K562 (cell line): ENCODE results near the gene ATP4B. TPM values are rescaled to one million over a fixed set of nuclear protein-coding genes. Genes with fewer than 3 reads are reported as not detected.

Experiments used
- ATAC-seq: fragments of 200-7000 bp; cut with Tn5 transposase; 3 replicates; pipeline ENCODE4 v1.9.1; 2020; ENCODE audit warnings: moderate library complexity
- BruUV-seq: library from RNA; stranded (reverse); fragments of 400-500 nt; replicated peaks from 2 replicates; lab custom pipeline; 2021; lab: Mats Ljungman, UMichigan
- CTCF ChIA-PET: fragments of 300-600 bp; formaldehyde crosslinking; extraction: SDS; loops from one replicate; lab custom pipeline; 2021; ENCODE audit warnings: low intra/inter-chr PET ratio; lab: Yijun Ruan, JAX
- POLR2A ChIA-PET: fragments of 300-600, 350-650 bp; sonication (Branson Sonifier 250); formaldehyde crosslinking; extraction: SDS; loops from one replicate; lab custom pipeline; 2021; ENCODE audit warnings: antibody characterized with exemption, inconsistent platforms; lab: Yijun Ruan, JAX
- DNase-seq, 4 experiments: peaks; one replicate each; pipeline versions ENCODE4 v3.0.0 to v3.0.0-alpha.2; 2011 to 2018; ENCODE audit warnings: low spot score in 3 of 4, mixed read lengths in 3 of 4; ENCODE audit errors: extremely low read depth in 1 of 4
- FAIRE-seq: peaks from 2 replicates; lab custom pipeline; 2011; peaks lifted over from hg19 to GRCh38; lab: Jason Lieb, UNC
- H2AFZ ChIP-seq: 2 replicates; pipeline ENCODE4 v1.6.0; 2011; ENCODE audit warnings: low read depth, low read length, control low read depth, inconsistent platforms
- H3K27ac ChIP-seq: fragments of 200-600 bp; 3 replicates; pipeline ENCODE4 v1.8.0; 2011; ENCODE audit warnings: low read depth, mild to moderate bottlenecking, control low read depth, inconsistent platforms, low read length, moderate library complexity, mixed read lengths; ENCODE audit errors: extremely low read depth
- H3K27me3 ChIP-seq, 2 experiments: fragments of 300-600 bp in 1 of 2; 2 replicates in 1 of 2; 3 replicates in 1 of 2; pipeline versions ENCODE4 v1.6.0 to v1.8.0; 2011; ENCODE audit warnings: inconsistent platforms in 2 of 2, low read length in 2 of 2, mild to moderate bottlenecking in 1 of 2, mixed read lengths in 1 of 2, moderate library complexity in 1 of 2; ENCODE audit not compliant: control insufficient read depth in 2 of 2, insufficient read depth in 2 of 2
- H3K36me3 ChIP-seq: fragments of 300-600 bp; 3 replicates; pipeline ENCODE4 v1.8.0; 2011; ENCODE audit warnings: mild to moderate bottlenecking, low read length, inconsistent platforms; ENCODE audit not compliant: control insufficient read depth, insufficient read depth
- H3K4me1 ChIP-seq, 2 experiments: fragments of 200-600 bp in 1 of 2; replicated peaks in 1 of 2; 2 replicates in 1 of 2; 3 replicates in 1 of 2; pipeline versions ENCODE4 v1.5.1 to v1.8.0; 2011; ENCODE audit warnings: inconsistent platforms in 2 of 2, low read length in 2 of 2, mild to moderate bottlenecking in 1 of 2, mixed read lengths in 1 of 2, moderate library complexity in 1 of 2; ENCODE audit not compliant: control insufficient read depth in 2 of 2, insufficient read depth in 2 of 2
- H3K4me2 ChIP-seq: 2 replicates; pipeline ENCODE4 v1.6.1; 2011; ENCODE audit warnings: low read length, control low read depth, inconsistent platforms, mixed read lengths; ENCODE audit not compliant: insufficient read depth
- H3K4me3 ChIP-seq: fragments of 200-600 bp; sonication (generic), shearing (Covaris generic); 2 replicates; pipeline ENCODE4 v1.5.1; 2016; ENCODE audit warnings: control low read depth, inconsistent platforms
- H3K79me2 ChIP-seq: fragments of 200-600 bp; 3 replicates; pipeline ENCODE4 v1.8.0; 2011; ENCODE audit warnings: low read length, inconsistent platforms; ENCODE audit not compliant: control insufficient read depth, insufficient read depth
- H3K9ac ChIP-seq, 2 experiments: 2 replicates each; pipeline versions ENCODE4 v1.6.0 to v1.6.1; 2011; ENCODE audit warnings: low read depth in 2 of 2, low read length in 2 of 2, control low read depth in 1 of 2, inconsistent platforms in 1 of 2, mild to moderate bottlenecking in 1 of 2, mixed read lengths in 1 of 2; ENCODE audit not compliant: insufficient read depth in 1 of 2
- H3K9me1 ChIP-seq: one replicate; pipeline ENCODE4 v1.6.0; 2011; ENCODE audit warnings: inconsistent platforms, mild to moderate bottlenecking, low read length, moderate library complexity; ENCODE audit not compliant: control insufficient read depth, insufficient read depth
- H3K9me3 ChIP-seq: replicated peaks from 2 replicates; pipeline ENCODE4 v1.5.1; 2011; ENCODE audit warnings: low read depth, low read length, inconsistent platforms; ENCODE audit not compliant: control insufficient read depth, insufficient read depth
- H4K20me1 ChIP-seq: replicated peaks from 2 replicates; pipeline ENCODE4 v1.6.1; 2011; ENCODE audit warnings: low read length, inconsistent platforms, mixed read lengths; ENCODE audit not compliant: control insufficient read depth, insufficient read depth
- CBFA2T2 ChIP-seq: fragments of 450-650 bp; conservative IDR thresholded peaks from 2 replicates; pipeline ENCODE4 v1.6.1; 2017; ENCODE audit warnings: mild to moderate bottlenecking
- CEBPZ ChIP-seq: fragments of 150-350 bp; IDR thresholded peaks from 2 replicates; pipeline ENCODE4 v1.6.1; 2014; ENCODE audit warnings: low read depth, mild to moderate bottlenecking, low read length, borderline replicate concordance
- EWSR1 ChIP-seq: fragments of 450-650 bp; IDR thresholded peaks from 2 replicates; pipeline ENCODE4 v1.6.1; 2018; ENCODE audit warnings: borderline replicate concordance, mild to moderate bottlenecking, low read depth, moderate library complexity; ENCODE audit not compliant: partially characterized antibody
- GTF2A2 ChIP-seq: IDR thresholded peaks from 2 replicates; pipeline ENCODE4 v1.6.1; 2016; ENCODE audit warnings: mild to moderate bottlenecking, missing genetic modification characterization, missing compliant biosample characterization
- MBD1 ChIP-seq: fragments of 250-450 bp; sonication (Bioruptor Pico); IDR thresholded peaks from 2 replicates; pipeline ENCODE4 v1.8.0; 2022; ENCODE audit warnings: inconsistent platforms
- RBM25 ChIP-seq: fragments of 200-400 bp; formaldehyde crosslinking; IDR thresholded peaks from 2 replicates; pipeline ENCODE4 v1.6.1; 2018; ENCODE audit warnings: low read length, low read depth, moderate library complexity; ENCODE audit not compliant: severe bottlenecking
- SIN3A ChIP-seq, 2 experiments: fragments of 150-350 bp in 1 of 2; IDR thresholded peaks; 2 replicates each; pipeline ENCODE4 v1.6.1; 2011 to 2016; ENCODE audit warnings: borderline replicate concordance in 2 of 2, low read depth in 2 of 2, low read length in 2 of 2, mild to moderate bottlenecking in 2 of 2, moderate library complexity in 2 of 2; ENCODE audit not compliant: control insufficient read depth in 1 of 2
- SMARCC2 ChIP-seq: fragments of 450-650 bp; IDR thresholded peaks from 2 replicates; pipeline ENCODE4 v1.6.1; 2017; ENCODE audit warnings: antibody characterized with exemption, moderate library complexity, mild to moderate bottlenecking, low read depth
- SRSF3 ChIP-seq: fragments of 200-400 bp; formaldehyde crosslinking; IDR thresholded peaks from 2 replicates; pipeline ENCODE4 v1.6.1; 2016; ENCODE audit warnings: mild to moderate bottlenecking, low read length, moderate library complexity; ENCODE audit not compliant: insufficient read depth
- TAL1 ChIP-seq: fragments of 450-650 bp; IDR thresholded peaks from 2 replicates; pipeline ENCODE4 v1.6.1; 2016; ENCODE audit warnings: mild to moderate bottlenecking
- ZNF174 ChIP-seq: fragments of 250-450 bp; sonication (Bioruptor Pico); IDR thresholded peaks from 2 replicates; pipeline ENCODE4 v1.4.0; 2020; ENCODE audit warnings: mild to moderate bottlenecking
- WGBS: fragments of 100-300 bp; shearing (Covaris generic); methylation state at CpG from one replicate; pipeline ENCODE4 v1.1.6; 2016; ENCODE audit warnings: low coverage, mixed read lengths; ENCODE audit not compliant: insufficient coverage; ENCODE audit errors: missing lambda C conversion rate; 5-methylcytosine and 5-hydroxymethylcytosine counted together
- in situ Hi-C: fragments of 300-500 bp; cut with MboI; formaldehyde crosslinking; loops from 4 replicates; pipeline ENCODE4 v1.15.0; 2018; ENCODE audit warnings: inconsistent platforms, mixed read lengths
- intact Hi-C: fragments of 100-400 bp; cut with micrococcal nuclease; formaldehyde crosslinking; loops from 2 replicates; pipeline ENCODE4 v1.14.2; 2022
- polyA plus RNA-seq, 8 experiments: library from polyadenylated mRNA; depleted of rRNA in 4 of 8; stranded (reverse) in 5 of 8; unstranded in 3 of 8; fragments of >200 nt; fragmentation: Nextera tagmentation in 2 of 8; fragmentation: Illumina TruSeq in 1 of 8; extraction: Ambion mirVana in 2 of 8; extraction: Trizol in 1 of 8; gene quantifications; 2 replicates each; pipeline versions ENCODE4 v1.2.1 to v1.2.3, GENCODE V29; 2011 to 2014; ENCODE audit warnings: inconsistent platforms in 1 of 8, missing spikeins in 1 of 8
- total RNA-seq, 7 experiments: library from RNA; depleted of rRNA in 6 of 7; stranded (reverse); fragments of >200 nt in 6 of 7; fragmentation: Illumina TruSeq in 2 of 7; extraction: Trizol in 2 of 7; gene quantifications; 2 replicates each; pipeline versions ENCODE4 v1.2.1 to v1.2.3, GENCODE V29; 2011 to 2021; ENCODE audit warnings: low replicate concordance in 1 of 7

Gene ATP4B
- total and polyA plus RNA-seq, 9 of the 15 experiments (the other 6 are each of a cell fraction or from before 2014, with no cell fraction given) = not detected

- H3K9me1 ChIP-seq = no peaks in the 10 kb centered on the region
- FAIRE-seq (no peak), DNase-seq (no peak), ATAC-seq (no peak)
- intact Hi-C loops (no loop called here), in situ Hi-C loops (loop anchor here (5.0 to 10.0 kb wide), 2 partner anchors 145 to 258 kb away; no protein-coding TSS in a partner anchor)
- no peaks in the 10 kb centered on the region for H3K36me3 ChIP-seq
- H3K27ac ChIP-seq = no peak overlapping the region
- no peaks in the 10 kb centered on the region; the same call in 1 of the 2 replicates for H4K20me1 ChIP-seq
- H3K4me2 ChIP-seq = no peak overlapping the region
- POLR2A ChIA-PET = interaction anchor here (0.6 kb wide), 1 partner anchor 563 kb away, joined by 3 read pairs; no protein-coding TSS in a partner anchor
- no peaks in the 10 kb centered on the region for H3K79me2 ChIP-seq
- no TSS peak for BruUV-seq
- no peak overlapping the region for H3K4me3 ChIP-seq
- peaks cover 0 to 16% of the 10 kb centered on the region in 2 experiments; a peak in 2 of 5 replicates for H3K4me1 ChIP-seq
- WGBS = under 1% methylated on average over 18 of the region's 42 CpGs
- CTCF ChIA-PET = no interaction called here
- peaks cover 20 to 68% of the 10 kb centered on the region in 2 experiments for H3K27me3 ChIP-seq
- TF ChIP-seq TAL1 (no peak), ZNF174 (CRISPR knock-in tag) (no peak), MBD1 (CRISPR knock-in tag) (no peak), EWSR1 (no peak), SIN3A (IDR thresholded peaks at IDR 0.05; ENCODE audit: borderline replicate concordance in 2 of 2, control insufficient read depth in 1 of 2, low read depth in 2 of 2, low read length in 2 of 2) (no peak), CEBPZ (no peak), CBFA2T2 (no peak), SMARCC2 (no peak), RBM25 (no peak), GTF2A2 (tag) (no peak), SRSF3 (no peak)
- TF ChIP-seq, all 486 proteins: peak for 0
- Histone ChIP-seq H3K9me3 (no peaks in the 10 kb centered on the region), H3K9ac (no peak overlapping the region), H2AFZ (no peak overlapping the region)
These were observed 947 bp downstream of the ATP4B start for GRCh38 chr13:113656831-113657671.
